Measurements from ENCODE around the gene AFMID. TPM values are rescaled to one million over a fixed set of nuclear protein-coding genes. Genes with fewer than 3 reads are reported as not detected.

Gene AFMID
- total RNA-seq, 1 experiment from 2014 or later = 30.8 TPM

GRCh38 chr17:78143214-78144146, 43.7 kb upstream of the AFMID start:
- peak overlapping the region; percentile 74 for H3K27ac Mint-ChIP-seq (ENCODE audit: unreplicated experiment)
- DNase-seq = no peak
- no TSS peak for BruUV-seq (replicated peaks)
- CTCF ChIA-PET = interaction anchor here (0.6 to 1.4 kb wide), 4 partner anchors 15 to 614 kb away, joined by 3 to 6 read pairs (median 6); partner anchors contain the start of gene TMC6
- peaks cover 53% of the 10 kb centered on the region for H3K36me3 Mint-ChIP-seq (ENCODE audit: insufficient read depth, unreplicated experiment)
- H3K4me1 Mint-ChIP-seq (ENCODE audit: low read depth, unreplicated experiment) = peaks cover 74% of the 10 kb centered on the region
- no peak for TF ChIP-seq CTCF (IDR thresholded peaks at IDR 0.05; ENCODE audit: unreplicated experiment)
- no peaks in the 10 kb centered on the region for H3K9me3 Mint-ChIP-seq (ENCODE audit: low read depth, unreplicated experiment)
- H3K27me3 Mint-ChIP-seq (ENCODE audit: unreplicated experiment) = no peaks in the 10 kb centered on the region
- intact Hi-C loops (cut with micrococcal nuclease; ENCODE audit: unreplicated experiment) = no loop called here
- no peak overlapping the region for H3K4me3 Mint-ChIP-seq (ENCODE audit: low read depth, unreplicated experiment)

- TF ChIP-seq CTCF (IDR thresholded peaks at IDR 0.05; ENCODE audit: unreplicated experiment) = no peak
- BruUV-seq (replicated peaks) = no TSS peak
- peak; percentile 86 for DNase-seq
- Mint-ChIP-seq H3K27me3 (ENCODE audit: unreplicated experiment) (no peaks in the 10 kb centered on the region), H3K4me3 (ENCODE audit: low read depth, unreplicated experiment) (peak overlapping the region; percentile 37), H3K9me3 (ENCODE audit: low read depth, unreplicated experiment) (no peaks in the 10 kb centered on the region), H3K27ac (ENCODE audit: unreplicated experiment) (peak overlapping the region; percentile 74), H3K4me1 (ENCODE audit: low read depth, unreplicated experiment) (peaks cover 74% of the 10 kb centered on the region), H3K36me3 (ENCODE audit: insufficient read depth, unreplicated experiment) (peaks cover 47% of the 10 kb centered on the region)
- intact Hi-C loops (cut with micrococcal nuclease; ENCODE audit: unreplicated experiment) = no loop called here
- CTCF ChIA-PET = interaction anchor here (0.6 to 1.5 kb wide), 10 partner anchors 9 to 613 kb away, joined by 3 to 6 read pairs (median 4); partner anchors contain the start of genes AFMID, TK1 and TMC6
Observed at GRCh38 chr17:78144147-78144719, 42.9 kb upstream of the AFMID start.

GRCh38 chr17:78144736-78145641, 42.2 kb upstream of the AFMID start:
- Mint-ChIP-seq H3K4me1 (ENCODE audit: low read depth, unreplicated experiment) (peaks cover 68% of the 10 kb centered on the region), H3K4me3 (ENCODE audit: low read depth, unreplicated experiment) (peak overlapping the region; percentile 37), H3K27me3 (ENCODE audit: unreplicated experiment) (no peaks in the 10 kb centered on the region), H3K36me3 (ENCODE audit: insufficient read depth, unreplicated experiment) (peaks cover 44% of the 10 kb centered on the region), H3K9me3 (ENCODE audit: low read depth, unreplicated experiment) (no peaks in the 10 kb centered on the region), H3K27ac (ENCODE audit: unreplicated experiment) (peak overlapping the region; percentile 74)
- intact Hi-C loops (cut with micrococcal nuclease; ENCODE audit: unreplicated experiment) = no loop called here
- TF ChIP-seq CTCF (IDR thresholded peaks at IDR 0.05; ENCODE audit: unreplicated experiment) = no peak
- CTCF ChIA-PET = interaction anchor here (0.7 to 1.5 kb wide), 9 partner anchors 10 to 60 kb away, joined by 3 to 6 read pairs (median 3); partner anchors contain the start of genes AFMID, TK1 and TMC6
- DNase-seq = peak; percentile 82
- no TSS peak for BruUV-seq (replicated peaks)

DNA sequence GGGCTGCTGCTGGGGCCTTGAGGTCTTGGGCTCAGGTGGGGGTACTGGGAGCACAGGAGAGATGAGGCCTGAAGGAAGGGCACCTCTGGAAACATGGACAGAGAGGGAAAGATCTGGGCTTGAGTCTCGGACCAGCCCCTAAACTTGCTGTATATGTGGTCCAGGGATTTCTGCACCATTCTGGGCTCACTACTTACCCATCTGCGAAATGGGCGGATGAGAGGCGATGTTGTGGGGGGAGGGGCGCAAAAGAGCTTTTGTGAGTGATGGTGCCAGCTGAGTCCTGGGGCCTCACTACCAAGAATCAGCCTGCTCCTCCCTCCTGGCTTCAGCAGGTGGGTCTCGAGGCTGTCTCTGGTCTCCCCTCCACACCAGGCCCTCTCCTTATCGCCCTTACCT, 40.7 kb upstream of the AFMID start:
- Mint-ChIP-seq H3K36me3 (ENCODE audit: insufficient read depth, unreplicated experiment) (peaks cover 36% of the 10 kb centered on the region), H3K4me3 (ENCODE audit: low read depth, unreplicated experiment) (no peak overlapping the region), H3K27ac (ENCODE audit: unreplicated experiment) (no peak overlapping the region), H3K9me3 (ENCODE audit: low read depth, unreplicated experiment) (no peaks in the 10 kb centered on the region), H3K4me1 (ENCODE audit: low read depth, unreplicated experiment) (peaks cover 71% of the 10 kb centered on the region), H3K27me3 (ENCODE audit: unreplicated experiment) (no peaks in the 10 kb centered on the region)
- BruUV-seq (replicated peaks) = no TSS peak
- no peak for DNase-seq
- no peak for TF ChIP-seq CTCF (IDR thresholded peaks at IDR 0.05; ENCODE audit: unreplicated experiment)
- CTCF ChIA-PET = no interaction called here
- intact Hi-C loops (cut with micrococcal nuclease; ENCODE audit: unreplicated experiment) = no loop called here

Data from Calu3 (cell line).